WERI-Rb-1 (cell line): ENCODE data around the gene IL26.
"Not testable (repeated sequence)": the region's sequence is repeated elsewhere in the genome, so short reads cannot be mapped to it uniquely, and the experiment has no call there.

ENCODE experiments used
- DNase-seq: peaks from one replicate; pipeline ENCODE4 v3.0.0-alpha.2; 2020
- H3K27ac ChIP-seq: fragments of 250-450 bp; sonication (Bioruptor Pico); 2 replicates; pipeline ENCODE4 v1.5.1; 2020; ENCODE audit warnings: mild to moderate bottlenecking, moderate library complexity
- H3K27me3 ChIP-seq: fragments of 250-450 bp; sonication (Bioruptor Pico); 2 replicates; pipeline ENCODE4 v1.5.1; 2021; ENCODE audit warnings: mild to moderate bottlenecking, low read depth, moderate library complexity; ENCODE audit not compliant: insufficient read depth, severe bottlenecking
- H3K36me3 ChIP-seq: fragments of 250-450 bp; sonication (Bioruptor Pico); 2 replicates; pipeline ENCODE4 v1.5.1; 2020; ENCODE audit warnings: mild to moderate bottlenecking, moderate library complexity
- H3K4me3 ChIP-seq: 2 replicates; pipeline ENCODE4 v1.5.1; 2011; ENCODE audit warnings: low read depth, mild to moderate bottlenecking, control low read depth, low read length
- H3K9me3 ChIP-seq: fragments of 250-450 bp; sonication (Bioruptor Pico); 2 replicates; pipeline ENCODE4 v1.5.1; 2021; ENCODE audit warnings: mild to moderate bottlenecking, moderate library complexity; ENCODE audit not compliant: severe bottlenecking
- TF ChIP-seq, protein P1 (sequence below): IDR thresholded peaks from 2 replicates; pipeline ENCODE4 v1.5.1; 2011; ENCODE audit warnings: low read depth, mild to moderate bottlenecking, control low read depth, inconsistent platforms, low read length

Gene IL26

DNA sequence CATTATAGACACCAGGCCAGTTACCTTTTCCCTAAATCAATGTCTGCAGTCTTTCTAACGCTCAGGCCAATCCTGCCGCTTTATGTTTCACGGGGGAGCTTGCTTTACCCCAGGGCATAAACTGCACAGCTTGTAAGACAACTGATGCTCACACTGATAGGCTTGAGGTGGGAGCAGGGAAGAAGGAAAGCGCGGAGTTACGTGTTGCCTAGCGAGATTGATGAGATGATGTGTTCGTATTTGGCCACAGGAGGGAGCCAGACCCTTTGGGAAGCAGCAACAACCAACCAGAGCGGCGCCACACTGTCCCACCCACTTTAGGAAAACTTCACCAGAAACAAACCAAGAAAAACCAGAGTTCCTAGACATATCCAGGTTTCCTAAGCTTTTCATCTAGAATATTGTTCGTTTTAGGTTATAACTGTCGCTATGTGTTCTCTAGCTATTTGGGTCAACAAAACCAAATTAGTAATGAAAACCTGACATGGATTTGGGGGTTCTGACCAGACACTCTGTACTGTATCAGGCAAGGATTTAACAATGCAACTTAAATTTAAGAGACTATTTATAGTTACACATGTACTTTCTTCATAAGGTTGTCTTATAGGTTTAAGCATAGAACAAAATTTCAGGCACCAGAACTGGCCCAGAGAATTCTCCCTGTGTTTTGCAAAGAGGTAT lies 2.4 kb downstream of the IL26 start:
- Histone ChIP-seq H3K36me3 (no peaks in the 10 kb centered on the region), H3K27me3 (no peaks in the 10 kb centered on the region), H3K4me3 (no peak overlapping the region), H3K27ac (0 out of 2 replicates have a peak overlapping the region, but pooled peaks have one; percentile 3), H3K9me3 (no peaks in the 10 kb centered on the region)
- TF ChIP-seq, protein P1, sequence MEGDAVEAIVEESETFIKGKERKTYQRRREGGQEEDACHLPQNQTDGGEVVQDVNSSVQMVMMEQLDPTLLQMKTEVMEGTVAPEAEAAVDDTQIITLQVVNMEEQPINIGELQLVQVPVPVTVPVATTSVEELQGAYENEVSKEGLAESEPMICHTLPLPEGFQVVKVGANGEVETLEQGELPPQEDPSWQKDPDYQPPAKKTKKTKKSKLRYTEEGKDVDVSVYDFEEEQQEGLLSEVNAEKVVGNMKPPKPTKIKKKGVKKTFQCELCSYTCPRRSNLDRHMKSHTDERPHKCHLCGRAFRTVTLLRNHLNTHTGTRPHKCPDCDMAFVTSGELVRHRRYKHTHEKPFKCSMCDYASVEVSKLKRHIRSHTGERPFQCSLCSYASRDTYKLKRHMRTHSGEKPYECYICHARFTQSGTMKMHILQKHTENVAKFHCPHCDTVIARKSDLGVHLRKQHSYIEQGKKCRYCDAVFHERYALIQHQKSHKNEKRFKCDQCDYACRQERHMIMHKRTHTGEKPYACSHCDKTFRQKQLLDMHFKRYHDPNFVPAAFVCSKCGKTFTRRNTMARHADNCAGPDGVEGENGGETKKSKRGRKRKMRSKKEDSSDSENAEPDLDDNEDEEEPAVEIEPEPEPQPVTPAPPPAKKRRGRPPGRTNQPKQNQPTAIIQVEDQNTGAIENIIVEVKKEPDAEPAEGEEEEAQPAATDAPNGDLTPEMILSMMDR = peak; percentile 87
- peak; percentile 86 for DNase-seq

DNA sequence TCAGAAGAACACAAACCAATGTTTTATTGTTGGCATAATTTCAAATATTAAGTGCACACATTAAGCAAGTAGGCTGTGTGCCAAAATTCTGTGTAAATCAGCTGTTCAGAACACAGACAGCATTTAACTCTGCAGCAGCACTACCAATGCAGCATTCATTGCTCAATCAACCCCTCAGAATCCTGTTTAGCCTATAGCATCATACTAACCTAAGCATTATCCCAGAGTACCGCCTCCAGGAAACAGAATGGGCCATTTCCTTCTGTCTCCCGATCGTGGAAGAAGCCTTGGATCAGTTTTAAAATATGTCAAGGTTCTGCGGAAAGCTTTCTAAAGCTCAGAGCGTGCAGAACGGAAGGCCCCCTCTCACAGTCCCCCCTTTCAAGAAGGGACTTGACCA lies 3.3 kb downstream of the IL26 start:
- no peak overlapping the region for H3K4me3 ChIP-seq
- H3K27ac ChIP-seq = no peak overlapping the region
- TF ChIP-seq, protein P1 = no peak
- no peaks in the 10 kb centered on the region for H3K36me3 ChIP-seq
- H3K27me3 ChIP-seq = no peaks in the 10 kb centered on the region
- DNase-seq = no peak
- H3K9me3 ChIP-seq = no peaks in the 10 kb centered on the region

DNA sequence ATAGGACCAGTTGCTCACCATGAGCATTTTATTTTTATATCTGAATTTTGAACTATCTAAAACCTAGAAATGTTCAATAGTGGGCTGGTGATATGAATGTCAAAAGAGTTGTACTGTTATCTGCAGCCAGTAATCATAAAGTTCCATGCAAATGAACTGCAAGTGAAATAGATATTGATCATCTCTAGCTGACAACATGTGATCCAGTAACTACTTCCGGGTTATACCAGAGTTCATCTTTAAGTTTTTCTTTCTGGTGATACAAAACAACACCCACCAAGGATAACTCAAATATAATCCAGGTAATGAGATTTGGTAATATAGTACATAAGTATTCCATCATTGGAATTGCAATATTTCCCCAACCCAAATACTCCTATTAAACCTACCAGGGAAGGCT lies 4.1 kb downstream of the IL26 start:
- TF ChIP-seq, protein P1 = no peak
- Histone ChIP-seq H3K9me3 (no peaks in the 10 kb centered on the region), H3K4me3 (no peak overlapping the region), H3K36me3 (no peaks in the 10 kb centered on the region), H3K27me3 (no peaks in the 10 kb centered on the region), H3K27ac (no peak overlapping the region)
- DNase-seq = no peak

DNA sequence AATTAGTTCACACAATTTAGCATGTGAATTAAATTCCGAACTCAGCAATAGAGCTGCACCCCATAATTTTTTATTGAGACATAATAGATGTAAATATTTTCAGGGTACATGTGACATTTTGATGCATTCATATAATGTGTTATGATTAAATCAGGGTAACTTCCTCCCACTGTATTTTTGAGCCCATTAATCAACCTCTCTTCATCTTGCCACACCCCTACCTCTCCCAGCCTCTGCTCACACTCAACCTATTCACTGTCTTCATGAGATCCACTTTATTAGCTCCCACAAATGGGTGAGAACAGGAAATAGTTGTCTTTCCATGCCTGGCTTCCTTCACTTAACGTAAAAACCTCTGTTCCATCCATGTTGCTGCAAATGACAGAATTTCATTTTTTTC lies 14.7 kb downstream of the IL26 start:
- Histone ChIP-seq H3K27me3 (no peaks in the 10 kb centered on the region), H3K9me3 (no peaks in the 10 kb centered on the region), H3K27ac (peak overlapping the region; percentile 98), H3K4me3 (no peak overlapping the region), H3K36me3 (no peaks in the 10 kb centered on the region; the same call in 1 of the 2 replicates)
- TF ChIP-seq, protein P1 = no peak
- DNase-seq = no peak

DNA sequence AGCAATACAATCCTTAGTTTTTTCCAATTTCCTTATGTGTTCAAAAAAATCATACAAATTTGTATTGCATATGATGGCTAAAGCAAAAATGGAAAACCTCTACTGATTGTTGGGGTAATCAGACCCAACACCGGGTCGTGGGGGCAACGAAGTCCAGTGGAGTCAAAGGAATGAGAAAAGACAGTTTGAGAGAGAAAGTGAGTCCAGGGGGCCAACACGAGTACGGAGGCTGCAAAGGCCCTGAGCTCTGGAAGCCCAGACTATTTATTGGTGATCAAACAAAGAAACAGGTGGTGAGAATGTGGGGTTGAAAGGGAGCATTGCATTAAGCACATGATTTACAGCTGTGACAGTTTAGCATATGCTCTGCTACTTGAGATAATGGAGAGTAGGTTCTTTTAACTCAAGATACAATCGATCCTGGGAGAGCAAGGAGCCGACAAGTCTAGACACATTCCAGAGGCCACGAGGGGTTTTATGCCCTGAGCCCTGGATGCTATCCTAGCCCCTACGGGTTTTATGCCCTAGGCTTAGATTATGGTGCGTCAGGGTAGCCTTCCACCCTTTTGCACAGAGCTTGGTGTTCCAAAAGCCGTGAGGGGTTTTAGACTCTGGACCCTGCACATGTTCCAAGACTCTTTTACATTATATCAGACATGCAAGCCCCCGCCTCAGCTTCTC lies 16.4 kb downstream of the IL26 start:
- H3K27ac ChIP-seq = peak overlapping the region; percentile 98
- H3K4me3 ChIP-seq = peak overlapping the region; percentile 39
- H3K36me3 ChIP-seq, H3K9me3 ChIP-seq, H3K27me3 ChIP-seq: not testable (repeated sequence)
- DNase-seq = peak; percentile 92

DNA sequence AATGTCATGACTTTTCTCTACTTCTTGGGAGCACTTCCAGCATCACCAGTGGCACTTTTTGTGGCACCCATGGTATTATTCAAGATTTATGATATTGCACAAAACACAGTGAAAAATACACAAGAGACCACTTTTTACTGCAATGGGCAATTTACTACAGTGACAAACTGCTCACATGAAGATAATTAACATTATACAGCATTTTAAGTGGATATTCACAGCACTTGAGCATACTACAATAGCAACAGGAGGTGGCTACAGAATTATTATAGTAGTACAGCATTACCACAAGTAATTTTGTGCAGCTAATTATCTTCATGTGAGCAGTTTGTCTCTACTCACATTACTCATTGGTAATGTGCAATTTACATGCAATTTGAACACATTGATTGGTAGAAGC lies 18.3 kb downstream of the IL26 start:
- DNase-seq = no peak
- no peaks in the 10 kb centered on the region for H3K9me3 ChIP-seq
- H3K27me3 ChIP-seq = no peaks in the 10 kb centered on the region
- no peaks in the 10 kb centered on the region for H3K36me3 ChIP-seq
- TF ChIP-seq, protein P1 = no peak
- H3K4me3 ChIP-seq = no peak overlapping the region
- no peak overlapping the region for H3K27ac ChIP-seq
